Measurements from ENCODE around the gene HSDL2.
A peak's percentile ranks its signal among the peaks of the same experiment; 100 is the strongest.

GRCh38 chr9:112443200-112443599 lies 63.3 kb downstream of the HSDL2 start:
- TF ChIP-seq EZH2 (IDR thresholded peaks at IDR 0.05; ENCODE audit: low read depth) (no peak), CTCF (conservative IDR thresholded peaks at IDR 0.05) (0 out of 2 replicates have a peak, but pooled peaks have one; percentile 47)

Data from PC-9 (cell line).